C4-2B (cell line): ENCODE data around the gene OCA2.

ENCODE experiments used
- ZFX ChIP-seq: fragments of 450-650 bp; IDR thresholded peaks from 2 replicates; pipeline ENCODE4 v1.6.1; 2017
- TF ChIP-seq, protein P1 (sequence below): fragments of 450-650 bp; conservative IDR thresholded peaks from 2 replicates; pipeline ENCODE4 v1.5.1; 2017; ENCODE audit warnings: mild to moderate bottlenecking

DNA sequence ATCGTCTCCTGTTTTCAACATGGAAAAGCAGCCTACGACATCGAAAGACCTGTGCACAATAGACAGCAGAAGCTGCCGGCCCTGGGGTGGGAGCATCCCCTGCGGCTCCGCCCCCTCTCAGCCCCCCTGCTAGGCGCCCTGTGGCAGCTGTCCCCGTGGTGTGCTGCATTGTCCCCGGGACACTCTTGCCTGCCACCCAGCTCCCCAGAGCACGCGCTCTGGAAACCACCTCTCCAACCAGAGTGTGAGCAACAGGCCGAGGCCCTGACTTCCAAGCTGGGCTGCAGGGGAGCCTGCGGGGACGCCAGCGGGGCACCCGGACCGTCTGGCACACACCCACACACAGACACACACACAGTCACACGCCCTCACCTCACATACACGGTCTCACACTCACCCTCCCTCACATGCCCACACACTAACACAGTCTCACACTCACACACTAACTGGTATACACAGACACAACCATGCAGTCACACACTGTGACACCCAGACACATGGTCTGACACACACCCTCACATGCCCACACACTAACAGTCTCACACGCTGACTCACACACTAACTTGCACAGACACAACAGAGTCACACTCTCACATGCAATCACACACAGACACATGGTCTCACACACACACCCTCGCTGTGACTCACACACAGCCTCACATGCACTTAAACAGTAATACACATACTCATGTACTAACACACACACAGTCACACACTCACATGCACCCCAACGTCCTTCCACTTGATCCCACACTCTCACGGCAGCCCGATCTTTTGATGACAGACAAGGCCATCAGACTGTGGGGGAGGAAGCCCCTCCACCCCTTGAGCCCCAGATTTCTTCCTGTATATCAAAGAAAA is 94.7 kb downstream of the OCA2 start:
- TF ChIP-seq, protein P1, sequence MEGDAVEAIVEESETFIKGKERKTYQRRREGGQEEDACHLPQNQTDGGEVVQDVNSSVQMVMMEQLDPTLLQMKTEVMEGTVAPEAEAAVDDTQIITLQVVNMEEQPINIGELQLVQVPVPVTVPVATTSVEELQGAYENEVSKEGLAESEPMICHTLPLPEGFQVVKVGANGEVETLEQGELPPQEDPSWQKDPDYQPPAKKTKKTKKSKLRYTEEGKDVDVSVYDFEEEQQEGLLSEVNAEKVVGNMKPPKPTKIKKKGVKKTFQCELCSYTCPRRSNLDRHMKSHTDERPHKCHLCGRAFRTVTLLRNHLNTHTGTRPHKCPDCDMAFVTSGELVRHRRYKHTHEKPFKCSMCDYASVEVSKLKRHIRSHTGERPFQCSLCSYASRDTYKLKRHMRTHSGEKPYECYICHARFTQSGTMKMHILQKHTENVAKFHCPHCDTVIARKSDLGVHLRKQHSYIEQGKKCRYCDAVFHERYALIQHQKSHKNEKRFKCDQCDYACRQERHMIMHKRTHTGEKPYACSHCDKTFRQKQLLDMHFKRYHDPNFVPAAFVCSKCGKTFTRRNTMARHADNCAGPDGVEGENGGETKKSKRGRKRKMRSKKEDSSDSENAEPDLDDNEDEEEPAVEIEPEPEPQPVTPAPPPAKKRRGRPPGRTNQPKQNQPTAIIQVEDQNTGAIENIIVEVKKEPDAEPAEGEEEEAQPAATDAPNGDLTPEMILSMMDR: no peak
- TF ChIP-seq ZFX: no peak
